Measurements from ENCODE around the gene ISCU.

Gene ISCU

GRCh38 chr12:108562348-108563135 is at the start of gene ISCU:
Gene ISCU, plus strand, starts transcription at chr12:108562596. Its CDS starts 27 bp downstream, at chr12:108562623.
- DNase-seq (ENCODE audit: low spot score), result peak; percentile 91
- FAIRE-seq, result no peak

- no peak for DNase-seq (ENCODE audit: low spot score)
- FAIRE-seq, result no peak
Measured at GRCh38 chr12:108514468-108514972, 47.9 kb upstream of the ISCU start.

- DNase-seq (ENCODE audit: low spot score) (peak; percentile 89), FAIRE-seq (peak; percentile 80)
Measured at GRCh38 chr12:108514973-108515814, 47.2 kb upstream of the ISCU start, which contains the start of gene FICD. Gene FICD, plus strand, starts transcription at chr12:108515277. Its CDS starts 1,696 bp downstream, at chr12:108516973.

- DNase-seq (ENCODE audit: low spot score), result no peak
- no peak for FAIRE-seq
Measured at GRCh38 chr12:108515916-108516315, 46.5 kb upstream of the ISCU start.

GRCh38 chr12:108516511-108517275 is 45.7 kb upstream of the ISCU start:
- FAIRE-seq (no peak), DNase-seq (ENCODE audit: low spot score) (no peak)

GRCh38 chr12:108517288-108518100 is 44.9 kb upstream of the ISCU start:
- DNase-seq (ENCODE audit: low spot score) (no peak), FAIRE-seq (no peak)

GRCh38 chr12:108518101-108518715 is 44.2 kb upstream of the ISCU start:
- DNase-seq (ENCODE audit: low spot score), result no peak
- no peak for FAIRE-seq

- FAIRE-seq (no peak), DNase-seq (ENCODE audit: low spot score) (no peak)
Measured at GRCh38 chr12:108518716-108519496, 43.5 kb upstream of the ISCU start.

- DNase-seq (ENCODE audit: low spot score), result no peak
Measured at GRCh38 chr12:108519558-108519957, 42.8 kb upstream of the ISCU start.

GRCh38 chr12:108523365-108523764 is 39.0 kb upstream of the ISCU start:
- no peak for FAIRE-seq

More at GRCh38 chr12:108519558-108519957, 42.8 kb upstream of the ISCU start:
- no peak for FAIRE-seq

GRCh38 chr12:108525681-108526080 is 36.7 kb upstream of the ISCU start:
- FAIRE-seq (peak; percentile 89), DNase-seq (ENCODE audit: low spot score) (peak; percentile 86)

More at GRCh38 chr12:108523365-108523764, 39.0 kb upstream of the ISCU start:
- DNase-seq (ENCODE audit: low spot score), result no peak

- no peak for DNase-seq (ENCODE audit: low spot score)
- FAIRE-seq, result no peak
Measured at GRCh38 chr12:108526482-108527165, 35.8 kb upstream of the ISCU start.

GRCh38 chr12:108527166-108527496 is 35.3 kb upstream of the ISCU start:
- DNase-seq (ENCODE audit: low spot score) (no peak), FAIRE-seq (no peak)

GRCh38 chr12:108530161-108530560 is 32.2 kb upstream of the ISCU start:
- no peak for FAIRE-seq
- DNase-seq (ENCODE audit: low spot score), result no peak

GRCh38 chr12:108531929-108532848 is 30.2 kb upstream of the ISCU start:
- DNase-seq (ENCODE audit: low spot score), result no peak

GRCh38 chr12:108538146-108538545 is 24.2 kb upstream of the ISCU start:
- FAIRE-seq, result no peak
- no peak for DNase-seq (ENCODE audit: low spot score)

More at GRCh38 chr12:108531929-108532848, 30.2 kb upstream of the ISCU start:
- FAIRE-seq, result no peak

- DNase-seq (ENCODE audit: low spot score) (no peak), FAIRE-seq (no peak)
Measured at GRCh38 chr12:108538616-108539195, 23.7 kb upstream of the ISCU start.
